Esophagus mucosa (tissue), 1 donor: ENCODE measurements around the gene SLIT1. TPM values are rescaled to one million over a fixed set of nuclear protein-coding genes. Genes with fewer than 3 reads are reported as not detected.

Experiments used
- ATAC-seq: fragments of 200-7000 bp; cut with Tn5 transposase; one replicate; pipeline ENCODE4 v1.9.1; 2020
- total RNA-seq: library from RNA; stranded (reverse); gene quantifications from one replicate; pipeline ENCODE4 v1.2.4, GENCODE V29; 2023
- donor health status: DM: yes; HTN: yes; CAD: no.

SLIT1 gene
- total RNA-seq, 1 donor from 2014 or later: 0.16 TPM

DNA sequence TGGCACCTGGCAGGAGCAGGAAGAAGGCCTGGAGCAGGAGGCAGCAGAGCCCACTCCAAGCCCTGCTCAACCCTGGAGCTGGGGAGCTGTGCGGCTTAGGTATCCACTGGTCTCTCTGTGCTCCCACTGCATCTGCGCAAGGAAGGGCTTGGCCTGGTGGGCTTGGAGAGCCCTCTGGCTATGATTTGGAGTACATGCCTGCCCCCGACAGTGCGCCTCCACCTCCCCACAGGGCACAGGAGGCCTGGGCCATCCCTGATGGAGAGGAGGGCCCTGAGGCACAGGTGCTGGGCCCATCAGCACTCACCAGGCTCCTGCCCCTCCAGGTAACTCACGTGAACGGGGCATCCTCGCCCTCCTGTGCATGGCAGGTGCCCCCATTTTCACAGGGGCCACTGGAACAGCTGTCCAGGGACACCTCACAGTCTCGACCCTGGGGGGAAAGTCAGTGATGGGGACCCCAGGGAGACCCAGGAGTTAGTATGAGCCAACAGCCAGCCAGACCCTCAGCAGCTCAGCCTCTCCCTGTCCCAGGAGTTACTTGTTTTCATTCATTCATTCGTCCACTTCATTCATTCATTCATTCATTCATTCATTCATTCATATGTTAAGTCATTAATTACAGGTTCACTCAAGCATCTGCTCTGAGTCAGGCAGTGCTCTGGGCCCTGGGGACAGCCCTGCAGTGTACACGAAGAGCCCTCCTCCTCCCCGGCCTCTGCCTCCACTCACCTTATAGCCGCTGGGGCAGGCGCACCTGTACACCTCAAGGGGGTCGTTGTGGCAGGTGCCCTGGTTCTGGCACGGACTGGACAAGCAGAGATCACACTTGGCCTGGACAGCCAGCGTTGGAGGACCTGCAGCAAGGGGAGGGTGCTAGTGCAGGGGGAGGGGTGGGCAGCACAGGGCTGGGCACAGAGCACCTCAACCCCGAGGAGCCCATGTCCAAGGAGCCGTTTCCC is 167.2 kb downstream of the SLIT1 start:
- ATAC-seq: no peak

GRCh38 chr10:97017474-97017903 is 168.3 kb downstream of the SLIT1 start:
- no peak for ATAC-seq

GRCh38 chr10:97016728-97017473 is 168.9 kb downstream of the SLIT1 start:
- ATAC-seq: no peak

DNA sequence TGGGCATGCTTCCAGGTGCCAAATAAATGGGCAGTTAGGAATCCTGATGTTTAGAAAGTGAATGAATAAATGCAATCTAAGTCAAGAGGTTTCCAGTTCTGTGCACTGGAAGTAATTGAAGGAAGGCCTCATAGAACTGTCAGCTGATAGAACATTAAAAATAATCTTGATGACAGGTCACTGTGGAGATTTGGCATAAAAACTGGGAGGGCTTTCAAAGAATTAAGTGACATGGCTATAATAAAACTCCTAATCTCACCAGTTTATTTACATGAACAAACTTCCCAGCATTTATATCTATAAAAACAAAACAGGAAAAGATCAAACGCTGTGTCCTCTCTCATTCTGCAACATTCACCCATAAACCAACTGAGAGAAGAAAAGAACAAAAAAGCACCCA is 170.5 kb downstream of the SLIT1 start:
- ATAC-seq: no peak

DNA sequence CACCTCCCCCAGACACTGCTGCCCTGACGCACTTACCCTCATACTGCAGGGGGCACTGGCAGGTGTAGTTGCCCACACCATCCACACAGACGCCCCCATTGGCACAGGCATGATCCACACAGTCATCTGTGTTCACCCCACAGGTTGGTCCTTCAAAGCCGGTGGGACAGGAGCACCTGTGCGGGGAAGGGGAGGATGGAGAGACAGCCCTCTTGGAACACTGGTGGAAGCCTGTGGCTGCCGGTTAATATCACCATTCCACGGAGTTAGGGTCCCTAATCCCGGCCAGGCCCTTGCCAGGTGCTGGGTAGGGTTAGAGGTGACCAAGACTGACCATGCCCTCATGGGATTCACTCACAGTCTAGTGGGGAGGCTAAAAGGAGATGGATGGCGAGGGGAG is 171.8 kb downstream of the SLIT1 start:
- ATAC-seq: no peak

DNA sequence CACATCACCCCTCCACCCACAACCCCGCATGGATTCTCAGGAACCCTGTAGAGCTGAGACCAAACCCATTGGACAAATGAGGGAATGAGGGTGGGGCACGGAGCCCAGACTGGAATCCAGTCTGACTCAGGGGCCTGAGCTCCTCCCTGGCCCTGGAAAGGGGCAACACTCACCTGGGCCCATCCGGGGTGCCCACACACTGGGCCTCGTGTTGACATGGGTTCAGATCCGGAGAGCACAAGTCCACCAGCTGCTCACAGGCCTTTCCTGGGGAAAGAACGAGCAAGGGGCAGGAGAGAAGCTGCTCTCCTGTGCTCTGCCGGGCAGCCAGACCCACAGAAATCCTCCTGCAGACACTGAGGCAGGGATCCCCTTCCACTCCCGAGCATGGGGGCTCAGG is 172.2 kb downstream of the SLIT1 start:
- ATAC-seq: no peak

GRCh38 chr10:97012470-97012869 is 173.3 kb downstream of the SLIT1 start:
- ATAC-seq: no peak

- no peak for ATAC-seq
Measured at GRCh38 chr10:97011397-97011796, 174.4 kb downstream of the SLIT1 start.

DNA sequence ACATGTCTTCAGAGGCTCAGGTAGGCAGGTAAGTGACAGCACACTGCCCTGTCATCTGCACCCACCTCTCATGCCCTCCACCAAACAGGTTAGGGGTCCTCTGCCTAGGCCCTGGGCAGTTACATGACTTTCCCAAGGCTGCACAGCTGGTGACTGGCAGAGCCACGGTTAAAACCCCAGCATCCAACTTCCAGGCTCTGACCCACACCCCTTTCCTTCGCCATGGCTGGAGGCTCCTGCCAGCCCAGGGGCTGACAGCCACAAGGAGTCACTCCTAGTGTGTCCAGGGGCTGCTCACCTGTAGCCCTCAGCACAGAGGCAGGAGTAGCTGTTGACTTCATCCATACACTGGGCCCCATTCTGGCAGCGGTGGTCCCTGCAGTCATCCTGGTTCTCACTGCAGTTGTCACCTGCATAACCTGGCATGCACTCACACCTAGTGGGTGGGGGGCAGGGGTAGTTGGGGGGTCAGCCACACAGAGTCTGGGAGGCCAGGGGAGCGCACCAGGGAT is 175.0 kb downstream of the SLIT1 start:
- no peak for ATAC-seq

DNA sequence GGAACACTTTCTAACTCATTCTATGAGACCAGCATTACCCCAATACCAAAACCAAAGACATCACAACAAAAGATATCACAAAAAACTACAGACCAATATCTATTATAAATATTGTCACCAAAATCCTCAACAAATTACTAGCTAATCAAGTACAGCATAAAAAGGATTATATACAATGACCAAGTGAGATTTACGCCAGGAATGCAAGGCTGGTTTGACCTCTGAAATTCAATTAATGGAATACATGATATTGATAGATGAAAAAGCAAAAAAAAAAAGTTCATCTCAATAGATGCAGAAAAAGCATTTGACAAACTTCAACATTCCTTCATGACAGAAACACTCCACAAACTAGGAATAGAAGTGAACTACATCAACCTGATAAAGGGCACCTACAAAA is 178.3 kb downstream of the SLIT1 start:
- ATAC-seq: no peak

DNA sequence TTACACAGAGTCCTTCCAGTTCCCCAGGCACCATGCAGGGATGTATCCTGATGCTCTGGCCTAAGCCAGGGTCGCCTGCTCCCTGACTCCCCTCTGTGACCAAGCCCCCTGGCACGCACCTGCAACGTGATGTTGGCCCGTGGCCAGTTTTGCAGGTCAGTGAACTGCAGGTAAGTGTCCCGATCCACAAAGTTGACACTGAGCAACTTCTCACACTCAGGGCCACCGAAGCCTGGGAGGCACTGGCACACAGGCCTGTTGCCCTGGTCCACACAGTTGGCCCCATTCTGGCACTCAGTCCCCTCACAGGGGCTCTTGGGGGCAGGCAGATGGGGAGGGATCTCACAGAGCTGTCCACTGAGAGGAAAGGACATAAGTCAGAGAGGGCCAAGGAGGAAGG is 179.4 kb downstream of the SLIT1 start:
- no peak for ATAC-seq

DNA sequence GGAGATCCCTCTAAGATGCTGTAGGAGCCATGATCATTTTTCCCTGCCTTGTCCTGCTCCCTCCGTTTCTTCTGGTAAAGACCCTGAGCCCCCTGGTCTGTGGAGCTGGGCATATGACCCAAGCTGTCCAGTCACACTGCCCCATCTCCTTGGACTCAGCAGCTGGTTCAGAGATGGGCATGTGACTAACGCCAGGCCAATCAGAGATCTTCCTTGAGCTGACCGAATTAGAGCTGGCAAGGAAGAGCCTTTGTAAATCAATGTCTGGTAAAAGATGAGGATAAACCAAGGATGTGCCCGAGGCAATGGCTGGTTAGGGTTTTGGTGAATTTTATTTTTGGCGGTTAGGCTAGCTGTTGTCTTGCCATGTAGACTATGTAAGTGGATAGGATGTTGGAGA is 180.4 kb downstream of the SLIT1 start:
- no peak for ATAC-seq

GRCh38 chr10:97004591-97004990 is 181.2 kb downstream of the SLIT1 start:
- ATAC-seq: no peak

- ATAC-seq: no peak
Measured at GRCh38 chr10:97003804-97004201, 182.0 kb downstream of the SLIT1 start.

- no peak for ATAC-seq
Measured at GRCh38 chr10:97003151-97003803, 182.5 kb downstream of the SLIT1 start.

GRCh38 chr10:97002670-97003069 is 183.1 kb downstream of the SLIT1 start:
- no peak for ATAC-seq

- ATAC-seq: no peak
Measured at GRCh38 chr10:97001183-97001991, 184.4 kb downstream of the SLIT1 start.

DNA sequence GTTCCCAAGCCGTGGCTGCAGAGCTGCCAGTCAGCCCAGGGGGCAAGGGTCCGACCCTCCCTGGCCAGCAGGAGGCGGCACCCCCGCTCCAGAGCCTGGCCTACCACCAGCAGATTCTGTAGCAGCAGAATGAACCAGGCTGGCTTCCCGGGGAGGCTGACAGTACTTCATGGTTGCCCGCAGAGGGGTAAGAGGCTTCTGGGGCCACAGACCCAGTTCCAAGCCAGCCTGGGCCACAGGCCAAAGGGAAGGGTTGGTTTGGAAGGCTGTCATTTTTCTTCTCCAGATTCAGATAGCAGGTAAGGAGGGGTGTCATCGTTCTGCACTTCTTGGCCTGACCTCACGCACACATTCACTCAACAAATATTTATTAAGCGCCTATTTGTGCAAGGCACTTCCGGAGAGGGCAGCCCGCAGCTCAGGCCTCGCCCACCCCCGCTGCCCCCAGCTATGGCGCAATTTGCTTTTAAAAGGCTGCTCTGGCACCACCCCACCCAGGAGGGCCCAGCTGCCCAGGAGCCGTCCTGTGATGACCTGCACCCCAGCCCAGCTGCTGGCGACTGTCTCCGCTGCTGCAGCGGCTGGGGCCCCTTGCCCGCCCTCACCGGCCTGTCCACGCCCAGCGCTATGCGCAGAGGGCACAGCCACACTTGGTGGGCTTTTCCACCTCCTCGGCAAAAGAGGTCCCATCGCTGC is 185.1 kb downstream of the SLIT1 start:
- ATAC-seq: no peak

GRCh38 chr10:96999987-97000386 is 185.8 kb downstream of the SLIT1 start:
- no peak for ATAC-seq

DNA sequence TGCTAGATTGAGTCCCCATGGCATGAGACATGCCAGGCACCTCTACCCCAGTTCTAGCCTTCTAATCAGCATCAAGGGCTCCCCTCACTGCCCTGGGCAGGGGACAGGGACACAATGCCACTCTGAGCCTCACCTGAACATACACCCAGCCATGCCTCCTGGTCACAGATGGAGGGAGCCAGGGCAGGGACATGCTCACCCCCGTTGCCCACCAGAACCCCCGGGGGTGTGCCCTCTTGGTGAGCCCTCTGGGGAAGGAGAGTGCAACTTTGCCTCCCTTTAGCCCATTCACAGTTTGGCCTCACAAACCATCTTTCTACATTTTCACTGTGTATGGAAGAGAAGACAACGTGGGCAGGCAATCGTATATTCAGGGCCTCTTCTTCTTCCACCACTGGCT is 186.4 kb downstream of the SLIT1 start:
- ATAC-seq: no peak

DNA sequence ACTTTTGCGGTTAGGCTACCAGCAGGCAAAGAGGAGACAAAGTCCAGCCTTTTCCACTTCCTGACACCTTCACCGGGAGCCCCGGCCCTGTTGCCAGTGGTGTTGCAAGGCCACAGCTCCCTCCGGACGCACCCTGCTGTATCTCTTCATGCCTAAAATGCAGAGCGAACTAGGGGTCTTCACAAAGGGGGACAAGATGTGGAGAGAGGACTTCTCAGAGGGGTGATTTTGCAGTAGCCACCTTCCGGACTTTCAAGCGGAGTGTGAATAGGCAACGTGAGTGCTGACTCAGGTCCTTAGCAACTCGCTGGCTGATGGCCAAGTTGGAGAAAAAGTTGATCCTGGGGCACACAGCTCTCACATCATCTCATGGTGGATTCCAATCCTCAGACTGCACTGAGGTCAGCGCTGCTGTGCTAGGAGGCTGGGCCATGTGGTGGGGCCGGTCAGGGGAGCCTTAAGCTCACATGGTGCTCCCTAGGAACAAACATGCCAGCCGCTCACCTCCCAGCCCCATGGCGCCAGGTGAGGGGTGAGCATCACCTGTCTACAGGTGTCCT is 187.3 kb downstream of the SLIT1 start:
- no peak for ATAC-seq
